ENCODE measurements around the gene MYBPH.

Gene MYBPH

GRCh38 chr1:203178083-203178482, 2.5 kb upstream of the MYBPH start:
- DNase-seq = no peak

- DNase-seq = no peak
Measured at GRCh38 chr1:203177470-203178039, 1.9 kb upstream of the MYBPH start.

GRCh38 chr1:203177036-203177405, 1.4 kb upstream of the MYBPH start:
- no peak for DNase-seq

GRCh38 chr1:203176273-203177035, 828 bp upstream of the MYBPH start:
- no peak for DNase-seq

GRCh38 chr1:203175827-203176241, 208 bp upstream of the MYBPH start:
- DNase-seq = no peak

GRCh38 chr1:203174324-203174985, 1.2 kb downstream of the MYBPH start:
- no peak for DNase-seq

- no peak for DNase-seq
Measured at GRCh38 chr1:203173566-203173965, 2.1 kb downstream of the MYBPH start.

- DNase-seq = no peak
Measured at GRCh38 chr1:203173011-203173555, 2.5 kb downstream of the MYBPH start.

- DNase-seq = peak; percentile 28
Measured at GRCh38 chr1:203172184-203173010, 3.2 kb downstream of the MYBPH start.

- DNase-seq = no peak
Measured at GRCh38 chr1:203171341-203172183, 4.1 kb downstream of the MYBPH start.

- DNase-seq = no peak
Measured at GRCh38 chr1:203170625-203171330, 4.8 kb downstream of the MYBPH start.

GRCh38 chr1:203169770-203170520, 5.7 kb downstream of the MYBPH start:
- no peak for DNase-seq

GRCh38 chr1:203168991-203169390, 6.6 kb downstream of the MYBPH start:
- DNase-seq = no peak

GRCh38 chr1:203168256-203168786, 7.3 kb downstream of the MYBPH start:
- no peak for DNase-seq

GRCh38 chr1:203167913-203168200, 7.8 kb downstream of the MYBPH start:
- no peak for DNase-seq

- no peak for DNase-seq
Measured at GRCh38 chr1:203167026-203167912, 8.4 kb downstream of the MYBPH start.

- no peak for DNase-seq
Measured at GRCh38 chr1:203166192-203166940, 9.3 kb downstream of the MYBPH start.

- DNase-seq = no peak
Measured at GRCh38 chr1:203165800-203166161, 9.8 kb downstream of the MYBPH start.
